ENCODE data around the gene USP30. TPM values are rescaled to one million over a fixed set of nuclear protein-coding genes. Genes with fewer than 3 reads are reported as not detected.

The USP30 gene
- total RNA-seq, 4 donors from 2014 or later, result 22.8 to 43.9 (median 26.0) TPM

GRCh38 chr12:109097435-109098182, 45.2 kb downstream of the USP30 start, which contains the start of gene UNG:
Gene UNG (plus strand): TSS chr12:109097597. CDS start chr12:109097680, 83 bp downstream.
- no peaks in the 10 kb centered on the region for H3K9me3 ChIP-seq
- peak in 1 of 3 donors; percentile 22 for TF ChIP-seq POLR2AphosphoS5 (IDR thresholded peaks at IDR 0.05)
- no peak for TF ChIP-seq EP300 (IDR thresholded peaks at IDR 0.05)
- peak within 1 kb of the TSS; percentile 63 for H3K4me3 ChIP-seq
- no CpG with 5 or more reads among the region's 71 CpGs for WGBS
- peak within 1 kb of the TSS; percentile 89 for H3K27ac ChIP-seq
- H3K27me3 ChIP-seq, result no peaks in the 10 kb centered on the region
- peaks cover 43% of the 10 kb centered on the region for H3K4me1 ChIP-seq
- peak; percentile 98 to 99 for DNase-seq (ENCODE audit: low spot score in 2 of 2)
- H3K36me3 ChIP-seq, result peaks cover 11% of the 10 kb centered on the region

GRCh38 chr12:109098183-109098604, 45.8 kb downstream of the USP30 start:
- no peak for DNase-seq (ENCODE audit: low spot score in 2 of 2)
- TF ChIP-seq CTCF (IDR thresholded peaks at IDR 0.05) (no peak), POLR2AphosphoS5 (IDR thresholded peaks at IDR 0.05) (peak in 1 of 3 donors; percentile 9)
- no CpG with 5 or more reads among the region's 32 CpGs for WGBS
- peak overlapping the region; percentile 63 for H3K4me3 ChIP-seq
- H3K27me3 ChIP-seq, result no peaks in the 10 kb centered on the region
- H3K4me1 ChIP-seq, result peaks cover 37% of the 10 kb centered on the region
- no peaks in the 10 kb centered on the region for H3K9me3 ChIP-seq
- H3K36me3 ChIP-seq, result peaks cover 17% of the 10 kb centered on the region
- H3K27ac ChIP-seq, result peak overlapping the region; percentile 89

GRCh38 chr12:109098651-109099050, 46.3 kb downstream of the USP30 start:
- no peak for TF ChIP-seq POLR2AphosphoS5 (IDR thresholded peaks at IDR 0.05)
- no peak for TF ChIP-seq EP300 (IDR thresholded peaks at IDR 0.05)
- TF ChIP-seq POLR2A (IDR thresholded peaks at IDR 0.05), result no peak
- no peak for TF ChIP-seq CTCF (IDR thresholded peaks at IDR 0.05)
- H3K4me3 ChIP-seq, result peak overlapping the region; percentile 63
- no peaks in the 10 kb centered on the region for H3K9me3 ChIP-seq
- DNase-seq (ENCODE audit: low spot score in 2 of 2), result peak in 1 of 2 donors; percentile 6
- peaks cover 35% of the 10 kb centered on the region for H3K4me1 ChIP-seq
- no peaks in the 10 kb centered on the region for H3K27me3 ChIP-seq
- H3K27ac ChIP-seq, result peak overlapping the region; percentile 89
- WGBS, result under 1% methylated on average over 7 of the region's 8 CpGs
- peaks cover 22% of the 10 kb centered on the region for H3K36me3 ChIP-seq

GRCh38 chr12:109099431-109100020, 47.1 kb downstream of the USP30 start:
- peaks cover 31% of the 10 kb centered on the region for H3K4me1 ChIP-seq
- TF ChIP-seq POLR2AphosphoS5 (IDR thresholded peaks at IDR 0.05), result no peak
- TF ChIP-seq EP300 (IDR thresholded peaks at IDR 0.05), result no peak
- TF ChIP-seq CTCF (IDR thresholded peaks at IDR 0.05), result no peak
- no peak for TF ChIP-seq POLR2A (IDR thresholded peaks at IDR 0.05)
- H3K9me3 ChIP-seq, result no peaks in the 10 kb centered on the region
- WGBS, result 79% methylated on average over 12 of the region's 12 CpGs
- H3K4me3 ChIP-seq, result peak overlapping the region; percentile 63
- peaks cover 31% of the 10 kb centered on the region for H3K36me3 ChIP-seq
- DNase-seq (ENCODE audit: low spot score in 2 of 2), result peak in 1 of 2 donors; percentile 68
- peak overlapping the region; percentile 89 for H3K27ac ChIP-seq
- H3K27me3 ChIP-seq, result no peaks in the 10 kb centered on the region

GRCh38 chr12:109100741-109101140, 48.4 kb downstream of the USP30 start:
- no peaks in the 10 kb centered on the region for H3K27me3 ChIP-seq
- no peaks in the 10 kb centered on the region for H3K9me3 ChIP-seq
- peak in 1 of 2 donors; percentile 59 for DNase-seq (ENCODE audit: low spot score in 2 of 2)
- TF ChIP-seq POLR2A (IDR thresholded peaks at IDR 0.05), result no peak
- TF ChIP-seq EP300 (IDR thresholded peaks at IDR 0.05), result no peak
- no peak overlapping the region for H3K4me3 ChIP-seq
- H3K27ac ChIP-seq, result peak overlapping the region; percentile 18
- peaks cover 43% of the 10 kb centered on the region for H3K36me3 ChIP-seq
- peaks cover 31% of the 10 kb centered on the region for H3K4me1 ChIP-seq
- 96% methylated on average over 4 of the region's 4 CpGs for WGBS

GRCh38 chr12:109102491-109102890, 50.1 kb downstream of the USP30 start:
- H3K9me3 ChIP-seq, result no peaks in the 10 kb centered on the region
- H3K27ac ChIP-seq, result no peak overlapping the region
- peaks cover 26% of the 10 kb centered on the region for H3K4me1 ChIP-seq
- no peak for TF ChIP-seq CTCF (IDR thresholded peaks at IDR 0.05)
- no peak for TF ChIP-seq POLR2AphosphoS5 (IDR thresholded peaks at IDR 0.05)
- TF ChIP-seq POLR2A (IDR thresholded peaks at IDR 0.05), result no peak
- TF ChIP-seq EP300 (IDR thresholded peaks at IDR 0.05), result no peak
- H3K27me3 ChIP-seq, result no peaks in the 10 kb centered on the region
- no peak for DNase-seq (ENCODE audit: low spot score in 2 of 2)
- 80% methylated on average over 3 of the region's 3 CpGs for WGBS
- peaks cover 56% of the 10 kb centered on the region for H3K36me3 ChIP-seq
- H3K4me3 ChIP-seq, result no peak overlapping the region

All from suprapubic skin (tissue), 4 donors.